ENCODE data around the gene HSF2BP.

- TF ChIP-seq POLR2A (IDR thresholded peaks at IDR 0.05) = no peak
- no peak for TF ChIP-seq CTCF (IDR thresholded peaks at IDR 0.05)
Observed at GRCh38 chr21:43603641-43604504, 55.4 kb downstream of the HSF2BP start.

Measured in upper lobe of left lung (tissue), 4 donors.